Activated T-cell treated with anti-CD3 and anti-CD28 coated beads, Interleukin-2, amount 50 U/mL, for 1 hour (primary cell): ENCODE measurements around the gene SPACA1.
"Not testable (repeated sequence)": the region's sequence is repeated elsewhere in the genome, so short reads cannot be mapped to it uniquely, and the experiment has no call there.

Source experiments
- DNase-seq: peaks from one replicate; pipeline ENCODE4 v3.0.0-alpha.2; 2020

The SPACA1 gene, protein sequence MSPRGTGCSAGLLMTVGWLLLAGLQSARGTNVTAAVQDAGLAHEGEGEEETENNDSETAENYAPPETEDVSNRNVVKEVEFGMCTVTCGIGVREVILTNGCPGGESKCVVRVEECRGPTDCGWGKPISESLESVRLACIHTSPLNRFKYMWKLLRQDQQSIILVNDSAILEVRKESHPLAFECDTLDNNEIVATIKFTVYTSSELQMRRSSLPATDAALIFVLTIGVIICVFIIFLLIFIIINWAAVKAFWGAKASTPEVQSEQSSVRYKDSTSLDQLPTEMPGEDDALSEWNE

DNA sequence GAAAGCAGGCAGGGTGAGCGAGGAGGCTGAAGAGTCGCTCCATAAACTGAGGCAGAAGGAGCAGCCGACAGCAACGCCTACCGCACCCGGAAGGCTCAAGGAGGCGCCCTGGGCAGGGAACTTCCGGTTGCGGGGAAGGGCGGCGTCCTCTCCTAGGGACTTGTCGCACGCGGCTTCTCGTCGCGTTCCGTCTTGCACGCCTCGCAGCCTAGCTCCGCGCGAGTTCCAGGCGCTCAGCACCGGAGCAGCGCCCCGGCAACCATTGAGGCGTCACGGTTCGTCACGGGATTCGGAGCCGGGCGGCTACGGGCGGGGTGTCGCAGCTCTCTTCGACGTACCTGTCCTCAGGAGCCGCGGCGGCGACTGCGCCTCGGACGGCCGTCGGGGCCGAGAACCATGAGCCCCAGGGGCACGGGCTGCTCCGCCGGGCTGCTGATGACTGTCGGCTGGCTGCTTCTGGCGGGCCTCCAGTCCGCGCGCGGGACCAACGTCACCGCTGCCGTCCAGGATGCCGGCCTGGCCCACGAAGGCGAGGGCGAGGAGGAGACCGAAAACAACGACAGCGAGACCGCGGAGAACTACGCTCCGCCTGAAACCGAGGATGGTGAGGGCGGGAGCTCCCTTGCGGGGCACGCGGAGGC lies at the start of gene SPACA1:
TSS of gene SPACA1 (plus strand) at position 332 of the 641 bp plus-strand sequence. CDS start at position 397, 65 bp downstream.
- DNase-seq: no peak

DNA sequence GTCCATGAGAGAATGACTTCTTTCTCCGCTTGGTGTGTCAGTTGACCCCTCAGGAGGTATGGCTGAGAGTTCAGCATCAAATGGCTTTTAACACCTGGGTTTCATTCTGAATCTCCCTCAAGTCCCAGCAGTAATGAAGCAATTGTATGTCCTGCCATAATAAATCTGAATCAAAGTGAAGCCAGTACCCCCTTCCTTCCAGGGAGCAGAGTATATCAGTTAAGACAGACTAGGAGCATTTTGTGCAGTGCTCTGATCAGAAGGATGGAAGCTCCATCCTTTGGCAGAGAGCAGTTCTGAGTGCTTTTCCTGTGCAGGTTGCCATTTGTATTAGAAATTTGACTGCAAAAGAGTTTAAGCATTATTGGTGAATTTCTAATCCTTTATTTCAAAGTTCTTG lies 46.9 kb upstream of the SPACA1 start:
- DNase-seq: no peak

DNA sequence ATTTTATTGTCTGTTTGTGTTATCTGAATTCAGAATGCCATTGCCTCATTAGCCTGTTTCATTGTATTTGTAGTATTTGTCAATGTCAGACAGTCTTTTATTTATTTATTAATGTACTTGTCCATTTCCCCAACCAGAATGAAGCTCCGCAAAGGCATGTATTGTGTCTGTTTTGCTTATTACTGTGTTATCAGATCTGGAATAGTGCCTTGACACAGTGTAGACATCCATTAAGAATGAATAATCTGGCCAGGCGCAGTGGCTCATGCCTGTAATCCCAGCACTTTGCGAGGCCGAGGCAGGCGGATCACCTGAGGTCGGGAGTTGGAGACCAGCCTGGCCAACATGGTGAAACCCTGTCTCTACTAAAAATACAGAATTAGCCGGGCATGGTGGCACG lies 46.4 kb upstream of the SPACA1 start:
- not testable (repeated sequence) for DNase-seq

DNA sequence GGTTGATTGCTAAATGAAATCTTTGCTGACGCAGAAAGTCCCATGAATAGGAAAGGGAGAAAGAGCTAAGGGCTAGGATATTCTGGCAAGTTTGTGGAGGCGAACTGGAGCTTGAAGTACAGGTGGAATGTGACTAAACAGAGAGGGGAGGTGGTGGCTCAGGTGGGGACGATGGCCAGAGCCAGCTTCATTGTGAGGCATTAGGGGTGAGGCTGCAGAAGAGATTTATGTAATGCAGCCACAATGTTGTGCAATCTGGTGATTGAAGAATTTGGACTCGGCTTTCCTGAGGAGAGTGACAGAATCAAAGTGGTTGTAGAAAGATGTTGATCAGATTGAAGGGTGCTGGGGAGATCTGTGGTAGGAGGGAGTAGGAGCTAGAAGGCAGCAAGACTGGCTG lies 42.9 kb upstream of the SPACA1 start:
- no peak for DNase-seq

DNA sequence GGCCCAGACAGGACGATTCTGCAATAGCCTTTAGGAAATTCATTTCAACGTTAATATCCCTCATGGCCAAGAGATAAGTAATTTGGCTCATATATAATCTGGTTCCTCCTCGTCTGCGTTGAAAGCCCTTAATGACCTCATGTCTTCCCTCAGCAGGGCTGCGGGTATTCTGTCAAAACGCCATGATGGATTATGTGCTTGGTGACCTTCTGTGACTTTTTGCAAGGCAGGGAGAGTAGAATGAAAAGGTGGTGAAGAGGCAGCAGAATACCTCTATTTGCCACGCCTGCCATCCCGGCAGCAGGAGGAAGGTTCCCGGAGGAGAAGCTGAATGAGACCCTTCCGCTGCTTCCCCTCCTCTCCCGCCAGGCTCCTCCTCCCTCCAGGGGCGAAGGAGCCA lies 41.1 kb upstream of the SPACA1 start:
- DNase-seq: no peak

DNA sequence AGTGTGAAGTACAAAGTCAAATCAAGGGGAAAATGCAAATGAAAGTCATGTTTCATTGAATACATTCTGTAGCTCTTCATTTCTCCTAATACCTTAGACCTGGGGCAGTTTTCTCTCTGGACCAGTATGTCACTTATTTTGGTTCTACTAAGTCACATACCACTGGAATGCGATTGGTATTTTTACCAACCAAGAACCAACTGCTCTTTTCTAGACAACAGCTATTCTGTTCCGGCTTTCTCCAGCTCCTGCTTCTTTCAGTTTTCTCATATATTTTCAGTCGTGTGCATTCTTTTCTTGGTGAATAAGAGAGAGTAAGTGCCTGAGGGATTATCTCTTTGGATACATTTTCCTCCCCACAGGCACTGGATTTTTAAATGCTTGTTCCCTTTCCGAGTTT lies 39.2 kb upstream of the SPACA1 start:
- DNase-seq: no peak

DNA sequence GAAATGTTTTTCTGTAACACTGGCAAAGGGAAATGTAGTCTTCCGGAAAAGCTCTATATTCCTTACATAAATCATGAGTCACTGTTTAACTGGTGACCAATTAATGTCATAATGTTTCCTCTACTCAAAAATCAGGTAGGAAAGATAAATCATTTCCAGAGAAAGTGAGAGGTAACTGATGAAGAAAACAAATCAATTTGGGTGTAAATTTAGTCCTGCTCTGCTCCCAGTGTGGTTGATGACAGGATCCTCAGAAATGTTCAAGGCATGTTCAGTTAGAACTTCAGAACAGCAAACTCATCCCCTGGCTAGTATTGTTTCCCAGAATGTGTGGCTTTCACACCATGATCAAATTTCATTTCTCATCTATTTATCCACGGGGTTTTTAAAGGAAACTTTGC lies 38.8 kb upstream of the SPACA1 start:
- no peak for DNase-seq

DNA sequence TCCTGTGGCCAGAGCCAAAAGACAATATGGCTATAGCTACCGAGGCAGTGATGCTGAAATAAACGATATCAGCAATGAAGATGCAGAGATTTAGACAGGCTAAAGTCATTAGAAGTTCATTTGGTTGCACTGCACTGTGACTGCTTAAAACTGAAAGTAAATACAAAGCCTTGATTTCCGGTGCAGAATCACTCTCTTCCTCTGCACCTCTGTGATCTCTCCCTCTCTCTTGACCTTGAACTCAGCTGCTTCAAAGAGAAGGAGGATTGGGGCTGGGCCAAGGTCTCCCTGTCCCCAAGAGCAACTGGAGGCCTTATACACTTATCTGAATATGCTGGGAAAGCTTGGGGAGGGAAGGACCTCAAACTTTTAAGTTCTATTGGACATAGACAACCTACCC lies 34.6 kb upstream of the SPACA1 start:
- DNase-seq: no peak

DNA sequence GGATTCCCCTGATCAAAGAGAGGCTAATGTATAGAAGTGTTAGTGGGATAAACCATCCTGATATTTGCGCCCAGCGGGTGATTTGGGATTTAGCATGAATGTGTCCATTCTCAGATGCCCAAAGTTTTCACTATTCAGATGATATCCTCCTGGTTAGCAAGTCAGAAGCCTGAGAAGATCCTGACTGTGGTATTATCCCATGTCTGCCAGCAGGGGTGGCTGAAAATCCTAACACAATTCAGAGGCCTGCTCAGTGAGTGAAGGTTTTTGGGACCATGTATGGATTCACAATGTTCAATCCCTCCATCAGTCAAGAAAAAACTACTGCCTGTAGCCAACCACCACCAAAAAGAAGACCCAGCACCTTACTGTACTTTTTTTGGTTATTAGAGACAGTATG lies 34.1 kb upstream of the SPACA1 start:
- DNase-seq: no peak

DNA sequence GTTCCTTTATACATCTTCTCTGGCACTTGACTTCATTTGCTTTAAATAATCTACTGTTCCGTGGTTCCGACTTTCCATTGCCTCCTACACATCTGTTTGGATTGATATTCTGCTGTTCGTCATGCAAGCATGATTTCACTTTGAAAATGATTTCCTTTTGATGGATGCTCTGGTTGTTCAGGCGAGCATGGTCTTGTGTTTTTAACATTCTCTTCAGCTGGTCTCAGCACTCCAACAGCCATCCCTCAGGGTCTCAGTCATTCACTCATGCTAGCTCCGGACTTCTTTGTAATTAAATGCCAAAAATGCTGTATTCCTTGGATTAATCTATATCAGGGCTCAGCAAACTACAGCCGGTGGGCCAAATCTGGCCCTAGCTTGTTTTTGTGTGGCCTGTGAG lies 27.2 kb upstream of the SPACA1 start:
- no peak for DNase-seq

DNA sequence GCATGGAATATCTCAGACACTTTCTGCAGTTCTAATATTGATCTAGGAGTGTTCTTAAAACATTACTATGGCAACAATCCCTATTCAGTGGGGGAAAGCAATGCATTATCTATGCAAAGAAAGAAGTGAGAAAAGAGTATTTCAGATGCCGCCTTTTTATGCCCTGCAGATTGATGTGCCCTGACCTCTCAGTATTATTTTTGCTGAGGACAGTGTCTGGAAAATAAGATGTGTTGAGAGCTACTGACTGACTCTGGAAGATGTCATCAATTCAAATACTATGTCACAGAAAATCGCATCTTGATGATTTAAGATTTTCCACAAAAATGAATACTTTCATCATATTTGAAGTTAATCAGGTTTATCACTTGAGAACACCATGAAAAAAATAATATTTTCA lies 22.9 kb upstream of the SPACA1 start:
- no peak for DNase-seq

DNA sequence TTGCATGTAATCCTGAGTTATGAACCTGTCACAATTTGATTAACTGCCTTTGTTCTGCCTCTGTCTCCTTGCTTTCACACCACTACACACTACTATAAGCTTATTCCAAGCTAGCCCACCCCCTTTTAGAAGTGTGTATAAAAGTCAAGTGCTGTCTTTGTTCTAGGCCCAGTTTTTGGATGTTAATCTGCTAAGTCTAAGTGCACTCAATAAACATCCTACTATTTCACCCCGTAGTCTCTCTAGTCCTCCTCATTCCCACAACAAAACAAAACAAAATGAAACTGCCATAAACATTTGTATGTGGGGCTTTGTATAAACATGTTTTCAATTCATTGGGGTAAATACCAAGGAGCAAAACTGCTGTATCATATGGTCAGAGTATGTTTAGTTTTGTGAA lies 16.1 kb upstream of the SPACA1 start:
- DNase-seq: no peak

DNA sequence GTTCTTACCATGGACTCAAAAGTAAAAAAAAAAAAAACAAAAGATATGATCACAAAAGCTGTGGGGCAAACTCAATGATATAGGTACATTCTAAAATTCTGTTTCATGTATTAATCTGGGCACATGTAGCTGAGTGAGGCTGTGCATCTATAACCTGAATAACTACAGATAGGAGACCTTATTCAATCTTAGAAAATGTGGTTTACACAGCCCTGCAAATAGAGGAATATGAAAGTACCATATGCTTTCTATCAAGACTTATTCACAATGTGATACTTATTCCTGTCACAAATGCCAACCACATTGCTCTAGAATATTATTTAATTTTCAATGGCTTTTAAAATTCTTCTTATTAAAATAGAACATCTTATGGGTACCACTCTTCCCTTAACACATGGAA lies 3.1 kb upstream of the SPACA1 start:
- DNase-seq: no peak

DNA sequence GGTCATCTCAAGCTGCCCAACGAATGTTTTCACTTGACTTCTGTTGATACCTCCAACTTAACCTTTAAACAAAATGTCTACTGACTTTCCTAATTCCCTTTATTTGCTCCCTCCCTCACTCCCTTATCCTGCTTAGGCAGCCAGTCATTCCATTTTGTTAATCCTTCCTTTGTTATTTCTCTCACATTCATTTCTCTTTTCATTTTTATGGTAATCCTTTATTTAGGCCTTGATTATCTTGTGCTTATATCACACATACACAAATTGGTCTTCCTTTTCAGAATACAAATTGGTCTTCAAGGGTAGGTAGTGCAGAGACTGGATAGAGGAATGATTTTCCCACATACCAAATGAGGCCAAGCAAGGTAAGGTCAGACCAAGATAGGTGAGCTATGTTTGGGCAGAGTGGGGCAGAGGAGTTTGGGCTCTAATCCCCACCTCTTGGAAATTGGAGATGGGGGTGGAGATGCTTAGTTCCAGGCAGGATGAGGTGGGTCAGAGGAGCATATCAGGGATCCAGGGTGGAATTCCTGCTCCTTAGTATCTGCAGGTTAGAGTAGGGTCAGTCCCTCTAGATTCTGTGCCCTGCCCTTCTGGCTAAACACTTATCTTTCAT lies 2.0 kb upstream of the SPACA1 start:
- DNase-seq: no peak

DNA sequence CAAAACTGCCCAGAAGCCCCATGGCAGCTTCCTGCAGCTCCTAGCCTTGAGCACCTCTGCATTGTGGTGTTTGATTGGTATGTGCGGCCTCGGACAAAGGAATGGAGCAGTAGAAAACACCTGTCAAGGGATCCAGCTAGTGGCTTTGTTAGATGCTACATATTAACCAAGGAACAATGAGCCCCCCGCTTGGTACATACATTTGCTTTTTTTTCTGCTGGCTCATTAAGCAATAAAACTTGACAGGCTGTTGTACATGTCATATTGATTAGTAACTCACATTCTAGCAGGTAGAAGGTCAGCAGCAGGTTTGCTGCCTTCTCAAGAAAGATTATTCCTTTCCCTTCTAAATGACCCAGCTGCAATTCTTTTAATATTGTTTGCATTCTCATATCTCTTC lies 937 bp downstream of the SPACA1 start:
- DNase-seq: no peak

DNA sequence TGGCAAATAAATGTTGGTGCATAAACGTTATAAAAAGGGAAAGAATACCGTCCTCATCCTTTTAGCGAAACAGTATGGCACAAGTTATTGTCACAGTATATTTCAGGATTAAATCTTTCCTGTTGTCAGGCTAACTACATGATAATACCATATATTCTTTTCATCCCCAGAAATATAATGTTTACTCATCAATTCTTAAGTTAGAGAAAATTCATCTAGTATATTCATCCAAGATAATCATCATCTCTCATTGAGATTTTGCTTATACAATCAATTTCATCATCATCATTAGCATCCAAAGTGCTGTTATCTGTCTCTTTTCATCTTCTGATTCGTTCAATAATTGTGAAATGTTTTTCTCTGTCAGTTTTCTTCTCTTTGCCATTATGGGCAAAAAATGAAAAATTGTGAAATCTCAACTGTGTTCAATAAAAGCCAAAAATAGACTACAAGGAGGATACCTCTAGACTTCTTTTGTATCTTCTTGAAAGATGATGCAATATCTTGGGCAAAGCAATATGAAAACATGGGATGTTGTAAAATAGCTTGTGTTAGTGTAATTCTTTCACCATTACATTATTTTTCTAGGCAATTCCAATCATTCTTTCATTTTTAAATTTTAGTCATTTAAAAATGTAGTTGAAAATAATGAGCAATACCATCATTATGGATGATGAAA lies 2.6 kb downstream of the SPACA1 start:
- DNase-seq: no peak

DNA sequence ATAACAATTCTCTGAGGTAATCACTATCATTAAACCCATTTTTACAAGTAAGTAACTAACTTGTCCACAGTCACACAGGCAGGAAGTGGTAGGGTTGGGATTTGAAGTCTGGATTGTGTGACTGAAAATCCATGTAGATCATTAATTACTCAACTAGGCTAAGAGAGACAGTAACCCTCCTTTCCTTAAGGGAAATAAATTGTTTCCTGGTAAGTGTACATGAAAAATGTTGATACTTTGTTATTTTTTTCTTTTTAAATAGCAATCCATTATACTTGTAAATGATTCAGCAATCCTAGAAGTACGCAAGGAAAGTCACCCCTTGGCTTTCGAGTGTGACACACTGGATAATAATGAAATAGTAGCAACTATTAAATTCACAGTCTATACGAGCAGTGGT lies 11.6 kb downstream of the SPACA1 start:
- no peak for DNase-seq

DNA sequence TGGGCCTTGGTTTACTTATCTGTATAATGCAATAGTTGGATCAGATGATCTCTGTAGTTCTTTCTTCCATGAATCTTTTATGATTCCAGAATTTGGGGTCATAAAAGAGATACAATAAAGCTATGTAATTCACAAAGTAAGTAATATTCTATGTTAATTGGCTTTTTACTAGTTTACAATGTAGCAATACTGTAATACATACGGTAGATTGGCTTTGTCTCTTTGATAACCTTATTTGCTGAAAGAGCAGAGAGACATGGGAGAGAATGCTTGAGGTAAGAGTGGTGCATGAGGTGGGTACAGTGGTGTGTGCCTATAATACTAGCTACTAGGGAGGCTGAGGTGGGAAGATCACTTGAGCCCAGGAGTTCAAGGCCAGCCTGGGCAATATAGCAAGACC lies 14.7 kb downstream of the SPACA1 start:
- DNase-seq: no peak

DNA sequence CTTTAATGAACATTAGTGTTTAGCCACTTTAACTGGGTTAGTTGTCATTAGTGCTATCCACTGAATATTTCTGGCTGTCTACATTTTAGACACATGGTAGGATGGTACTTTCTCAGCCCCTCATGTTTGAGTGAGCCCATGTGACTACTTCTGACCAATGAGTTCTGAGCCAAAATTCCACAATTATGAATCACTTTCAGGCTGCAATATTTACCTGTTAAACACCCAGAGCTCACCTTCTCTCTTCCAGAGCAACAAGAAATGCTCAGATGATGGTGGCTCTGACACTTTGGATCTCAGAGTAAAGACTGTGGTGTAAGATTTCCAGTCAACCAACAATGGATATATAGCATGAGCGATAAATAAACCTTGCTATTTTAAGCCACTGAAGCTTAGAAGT lies 24.8 kb downstream of the SPACA1 start:
- DNase-seq: no peak

DNA sequence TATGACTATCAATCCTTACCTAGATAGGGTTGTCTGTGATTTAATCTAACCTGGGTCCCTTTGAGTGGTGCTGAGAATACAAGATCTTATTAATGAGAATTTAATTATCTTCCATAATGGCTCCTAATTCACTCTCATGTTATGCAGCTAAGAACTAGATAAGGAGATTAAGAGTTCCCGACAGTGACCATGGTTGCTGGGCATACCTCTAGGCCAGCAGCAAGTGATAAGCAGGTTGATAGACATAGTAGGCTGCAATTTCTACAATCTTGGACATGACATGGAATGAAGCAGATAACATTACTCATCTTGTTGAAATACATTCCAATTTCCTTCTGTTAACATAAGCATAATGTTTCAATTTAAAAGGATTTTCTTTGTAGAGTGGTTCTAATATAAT lies 27.1 kb downstream of the SPACA1 start:
- DNase-seq: no peak

DNA sequence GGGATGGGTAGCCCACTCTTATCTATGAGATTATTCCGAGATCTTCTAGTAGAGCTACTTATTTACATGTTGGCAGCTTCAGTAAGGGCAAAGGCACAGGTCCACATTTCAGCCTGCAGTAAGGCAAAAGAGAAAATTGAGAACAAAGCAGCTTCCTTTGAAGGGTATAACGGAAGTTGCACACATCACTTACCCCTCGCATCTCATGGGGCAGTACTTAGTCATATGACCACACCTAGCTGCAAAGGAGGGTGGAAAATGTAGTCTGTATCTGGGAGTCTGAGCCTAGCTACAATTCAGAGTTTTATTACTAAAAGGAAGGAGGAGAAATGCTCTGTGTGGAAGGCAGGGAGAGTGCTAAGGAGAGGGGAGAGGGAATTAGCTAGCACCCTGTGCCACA lies 29.7 kb downstream of the SPACA1 start:
- DNase-seq: no peak

DNA sequence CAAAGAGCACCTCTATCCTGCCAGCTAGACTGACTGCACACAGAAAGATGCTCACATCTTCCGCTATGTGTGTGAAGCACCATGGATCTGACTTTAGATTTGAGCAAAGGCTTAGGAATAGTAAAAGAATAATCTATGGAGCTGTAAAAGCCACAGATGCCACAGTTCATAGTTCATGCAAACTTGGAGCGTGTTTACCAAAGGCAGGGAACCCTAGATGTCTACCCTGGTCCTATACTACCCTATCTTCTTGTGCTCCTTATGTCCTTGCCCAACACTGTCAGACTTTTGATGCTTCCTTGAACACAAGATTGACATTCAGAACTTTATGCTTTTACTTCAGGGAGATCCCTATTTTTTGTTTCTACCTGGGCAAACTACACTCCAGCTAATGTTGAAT lies 39.2 kb downstream of the SPACA1 start:
- no peak for DNase-seq

DNA sequence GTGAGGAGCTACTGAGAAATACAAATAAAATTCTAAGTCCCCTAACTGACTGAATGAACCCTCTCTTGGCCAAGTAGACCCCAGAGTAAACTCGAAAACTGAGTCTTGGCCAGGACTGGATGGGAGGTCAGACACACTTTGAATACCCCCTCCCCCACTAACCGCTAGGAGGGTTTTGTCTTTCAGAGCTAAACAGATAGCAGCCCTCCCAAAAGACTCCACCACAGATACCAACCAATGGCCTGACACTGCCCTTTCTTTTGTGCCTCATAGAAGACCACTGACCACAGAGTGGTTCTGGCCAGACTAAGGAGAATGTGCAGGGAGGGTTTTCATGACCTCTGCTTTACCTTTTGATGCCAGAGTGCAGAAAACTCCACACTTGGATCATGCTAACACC lies 42.1 kb downstream of the SPACA1 start:
- DNase-seq: no peak

DNA sequence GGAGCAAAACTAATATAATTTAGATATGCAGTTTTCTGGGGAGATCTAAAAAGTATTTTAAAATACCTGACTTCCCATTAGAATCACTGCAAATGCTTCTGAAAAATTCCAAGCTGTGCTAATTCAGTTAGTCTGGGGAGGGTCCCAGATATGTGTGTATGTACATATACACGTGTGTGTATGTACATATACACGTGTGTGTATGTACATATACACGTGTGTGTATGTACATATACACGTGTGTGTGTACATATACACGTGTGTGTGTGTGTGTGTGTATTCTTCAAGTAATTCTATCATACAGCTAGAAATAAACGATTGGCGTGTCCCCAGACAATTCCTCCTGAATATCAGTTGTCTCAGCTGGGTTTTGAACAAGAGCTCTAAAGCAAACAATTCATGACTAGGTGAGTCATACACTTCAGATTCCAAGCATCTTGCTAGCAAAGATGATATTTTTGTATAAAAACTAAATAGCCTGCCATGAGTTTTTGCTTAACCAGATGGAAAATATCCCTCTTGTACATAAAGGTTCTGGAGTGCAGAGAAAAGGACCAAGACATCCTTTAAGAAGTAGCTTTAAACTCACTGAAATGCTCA lies 58.2 kb downstream of the SPACA1 start:
- DNase-seq: no peak
